GM12892 (cell line): ENCODE measurements around the gene KLHL13.

Experiments
- POLR2A ChIP-seq: IDR thresholded peaks from 2 replicates; pipeline ENCODE4 v1.6.1; 2011; ENCODE audit warnings: low read depth, low read length, control low read depth
- POLR2AphosphoS5 ChIP-seq: IDR thresholded peaks from 2 replicates; pipeline ENCODE4 v1.6.1; 2011; ENCODE audit warnings: low read depth, low read length, control low read depth
- TAF1 ChIP-seq: IDR thresholded peaks from 2 replicates; pipeline ENCODE4 v1.6.1; 2011; ENCODE audit warnings: low read depth, mild to moderate bottlenecking, control low read depth, low read length, borderline replicate concordance

GRCh38 chrX:117998171-117998570 lies 118.4 kb downstream of the KLHL13 start:
- TF ChIP-seq POLR2A (no peak), POLR2AphosphoS5 (no peak), TAF1 (no peak)
